GM21390 (cell line): ENCODE results near the gene BTC.
"Not testable (repeated sequence)": the region's sequence is repeated elsewhere in the genome, so short reads cannot be mapped to it uniquely, and the experiment has no call there.

Source experiments
- ATAC-seq: cut with Tn5 transposase; IDR thresholded peaks from one replicate; pipeline ENCODE4 v1.9.1; 2021; ENCODE audit not compliant: unreplicated experiment

The BTC gene

DNA sequence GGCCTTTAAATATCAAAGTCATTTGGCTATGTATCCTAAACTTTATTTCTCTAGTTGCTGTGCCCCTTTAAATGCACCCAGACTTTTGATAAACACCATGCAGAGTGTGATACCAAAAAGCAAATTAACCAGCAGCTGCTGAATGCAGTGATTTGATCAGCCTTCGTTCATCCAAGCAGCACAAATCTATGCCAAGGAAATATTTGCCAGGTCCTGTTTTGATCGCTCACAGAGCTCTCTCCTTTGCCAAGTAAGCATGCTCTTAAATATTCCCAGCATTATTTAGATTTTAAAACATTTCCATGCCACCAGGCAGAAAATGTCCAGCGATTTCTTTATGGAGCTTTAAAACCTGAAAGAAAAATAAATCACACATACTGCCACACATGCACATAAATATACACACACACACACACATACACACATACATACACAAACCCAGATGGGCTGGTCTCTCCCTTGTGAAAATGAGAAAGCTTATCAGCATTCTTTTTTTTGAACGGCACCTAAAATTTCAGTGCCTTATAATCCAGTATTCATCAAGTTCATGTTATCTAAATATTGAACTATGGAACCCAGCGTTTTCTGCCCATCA, 35.7 kb downstream of the BTC start:
- no peak for ATAC-seq

- no peak for ATAC-seq
These were observed 37.2 kb downstream of the BTC start for GRCh38 chr4:74757136-74757535.

DNA sequence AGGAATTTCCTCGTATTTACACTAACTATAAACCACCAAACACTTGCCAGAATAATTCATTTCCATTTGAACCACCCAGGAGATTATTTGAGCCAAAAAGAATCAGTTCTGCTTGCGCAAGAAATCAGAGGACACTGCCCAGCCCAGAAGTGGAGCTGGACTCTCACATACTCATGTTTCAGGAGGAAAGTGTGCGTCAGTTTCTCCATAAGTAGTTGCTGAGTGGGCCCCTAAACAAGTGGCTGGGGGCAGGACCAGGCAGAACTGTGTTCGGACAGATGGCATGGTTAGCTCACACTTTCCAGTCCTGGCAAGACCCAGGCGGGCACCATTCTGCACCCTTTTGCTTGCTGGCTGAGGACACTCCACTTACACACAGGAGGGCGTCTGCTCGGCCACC, 38.8 kb downstream of the BTC start:
- no peak for ATAC-seq

- ATAC-seq, result peak; percentile 95
These were observed 40.1 kb downstream of the BTC start for GRCh38 chr4:74754218-74754617.

DNA sequence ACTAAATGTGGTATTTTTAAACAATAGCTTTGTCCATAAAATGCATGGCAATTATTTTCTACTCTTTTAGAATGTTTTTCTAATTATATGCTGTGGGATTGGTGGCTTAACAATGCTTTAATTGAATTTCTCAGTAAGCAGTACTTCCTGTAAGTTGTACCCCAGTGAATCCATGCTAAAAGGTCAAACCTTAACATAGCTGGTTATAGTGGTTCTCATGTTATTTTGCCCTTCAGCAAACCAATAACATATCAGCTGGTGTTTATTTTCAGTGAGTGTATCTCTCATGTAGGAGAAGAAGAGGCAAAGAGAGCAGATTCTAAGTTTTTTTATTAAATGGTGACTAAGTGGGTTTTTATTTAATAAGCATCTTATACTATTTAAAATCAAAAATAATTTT, 41.5 kb downstream of the BTC start:
- no peak for ATAC-seq

DNA sequence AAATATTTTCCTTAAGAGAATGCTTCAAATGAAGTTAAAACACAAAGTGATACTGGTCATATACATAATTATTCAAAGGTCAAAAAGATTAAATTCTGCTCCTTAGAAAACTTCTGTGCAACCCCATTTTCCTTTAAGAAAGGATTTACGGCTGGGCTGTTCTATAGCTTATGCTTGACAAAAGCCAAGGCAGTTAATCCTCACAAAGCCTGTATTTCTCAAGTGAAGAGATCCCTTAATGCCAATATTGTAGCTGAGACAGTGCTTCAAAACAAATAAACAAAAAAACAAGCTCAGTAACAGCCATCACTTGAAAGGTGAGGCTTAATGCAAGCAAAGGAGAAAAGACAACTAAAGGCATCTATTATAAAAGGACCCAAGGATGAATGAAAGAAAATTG, 42.5 kb downstream of the BTC start:
- ATAC-seq, result no peak

DNA sequence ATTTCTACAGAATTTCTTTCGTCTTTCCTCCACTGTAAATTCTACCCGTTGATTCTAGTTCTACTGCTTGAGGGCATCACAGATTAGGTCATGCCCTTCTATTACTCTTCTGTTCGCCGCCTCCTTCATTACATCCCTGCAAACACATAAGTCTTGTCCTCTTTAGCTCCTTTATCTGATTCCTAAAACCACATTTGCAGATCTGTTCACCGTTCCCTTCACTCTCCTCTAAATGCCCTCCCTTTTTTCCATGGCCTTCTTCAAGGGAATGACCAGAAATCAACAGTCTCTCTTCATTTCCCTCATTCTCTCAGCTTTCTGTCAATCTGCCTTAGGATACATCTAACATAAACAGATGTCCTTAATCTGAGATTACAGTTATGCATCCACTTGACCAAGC, 43.1 kb downstream of the BTC start:
- no peak for ATAC-seq

- ATAC-seq, result no peak
These were observed 52.1 kb downstream of the BTC start for GRCh38 chr4:74742185-74742584.

GRCh38 chr4:74738464-74739143, 55.7 kb downstream of the BTC start:
- no peak for ATAC-seq

GRCh38 chr4:74734995-74735394, 59.3 kb downstream of the BTC start:
- ATAC-seq, result no peak

DNA sequence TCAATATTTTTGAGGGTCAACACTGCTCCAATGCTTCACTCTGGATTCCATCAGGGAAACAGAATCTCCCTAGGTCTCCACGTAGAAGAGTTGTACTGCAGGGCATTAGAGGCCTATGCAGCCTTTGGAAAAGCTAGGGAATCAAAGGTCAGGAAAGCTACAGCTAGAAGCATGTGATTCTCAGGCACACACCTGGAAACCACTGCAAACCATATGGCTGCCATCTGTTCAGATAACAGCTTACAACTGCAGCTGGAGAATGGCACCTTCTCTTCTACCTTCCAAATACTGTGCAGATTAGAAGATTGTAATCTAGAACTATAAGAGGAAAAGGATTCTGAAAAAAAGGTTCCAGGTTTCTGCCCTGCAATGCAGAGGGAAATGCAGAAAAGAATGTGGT, 60.6 kb downstream of the BTC start:
- ATAC-seq, result no peak

- ATAC-seq, result no peak
These were observed 69.3 kb downstream of the BTC start for GRCh38 chr4:74724979-74725378.

DNA sequence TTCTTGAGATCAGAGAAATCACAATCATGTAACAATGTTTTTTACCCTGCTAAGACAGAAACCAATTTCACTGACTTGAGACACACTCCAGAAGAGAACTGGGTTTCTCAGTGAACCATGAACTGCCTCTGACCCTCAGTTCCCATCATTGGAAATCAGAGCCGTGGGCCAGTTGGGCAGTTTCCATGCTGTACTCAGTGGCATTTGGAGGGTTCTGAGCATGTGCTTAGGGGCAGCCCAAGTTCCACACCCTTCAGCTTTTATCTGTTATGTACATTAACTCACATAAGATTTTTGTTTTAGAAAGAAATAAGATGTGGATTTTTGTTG, 77.9 kb downstream of the BTC start:
- ATAC-seq, result no peak

GRCh38 chr4:74715706-74716435, 78.5 kb downstream of the BTC start:
- no peak for ATAC-seq

DNA sequence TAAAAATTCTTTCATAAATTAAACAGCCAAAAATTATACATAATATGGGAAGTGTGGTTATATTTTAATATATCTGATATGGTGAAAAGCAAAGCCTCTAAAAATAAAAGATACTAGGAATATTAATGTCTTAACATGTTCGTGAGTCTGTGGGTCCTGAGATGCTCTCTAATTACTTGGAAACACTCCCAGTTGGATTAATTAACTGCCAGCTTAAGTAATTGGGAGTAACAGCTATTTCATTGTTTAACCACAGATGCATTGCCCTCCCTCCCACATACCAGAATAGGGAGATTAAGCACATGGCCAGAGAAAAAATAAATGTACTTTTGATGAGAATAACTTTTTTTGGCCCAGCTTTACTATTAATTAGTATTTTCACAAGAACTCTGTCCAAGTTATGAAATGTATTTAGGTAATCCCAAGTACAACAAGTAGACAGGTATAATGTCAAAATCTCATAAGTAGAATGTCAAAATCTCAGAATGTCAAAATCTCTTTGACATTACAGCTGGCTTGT, 79.7 kb downstream of the BTC start:
- no peak for ATAC-seq

- ATAC-seq, result not testable (repeated sequence)
These were observed 86.2 kb downstream of the BTC start for GRCh38 chr4:74708135-74708534.
